GM12878 (cell line): ENCODE measurements around the gene SEC31B. TPM values are rescaled to one million over a fixed set of nuclear protein-coding genes. Genes with fewer than 3 reads are reported as not detected.

ENCODE experiments used
- ATAC-seq: fragments of 200-7000 bp; cut with Tn5 transposase; 3 replicates; pipeline ENCODE4 v1.9.1; 2020; ENCODE audit warnings: mild to moderate bottlenecking, moderate library complexity
- BruUV-seq: library from RNA; stranded (reverse); fragments of 400-500 nt; replicated peaks from 2 replicates; lab custom pipeline; 2021; lab: Mats Ljungman, UMichigan
- CTCF ChIA-PET: fragments of 300-600 bp; sonication (Branson Sonifier 250); formaldehyde crosslinking; extraction: SDS; loops from one replicate; lab custom pipeline; 2021; ENCODE audit warnings: inconsistent platforms; lab: Yijun Ruan, JAX
- POLR2A ChIA-PET: fragments of 350-600 bp; formaldehyde crosslinking; extraction: SDS; loops from one replicate; lab custom pipeline; 2021; ENCODE audit warnings: inconsistent platforms; lab: Charles Lee
- RAD21 ChIA-PET: fragments of 300-600 bp; sonication (Branson Sonifier 250); formaldehyde crosslinking; loops from one replicate; lab custom pipeline; 2023; ENCODE audit warnings: antibody characterized with exemption; ENCODE audit not compliant: unreplicated experiment; lab: Charles Lee
- SMC1A ChIA-PET: fragments of 300-600 bp; sonication (Branson Sonifier 250); formaldehyde crosslinking; loops from one replicate; lab custom pipeline; 2023; ENCODE audit not compliant: unreplicated experiment, uncharacterized antibody; lab: Charles Lee
- DNase-seq: peaks from one replicate; pipeline ENCODE4 v3.0.0-alpha.2; 2011; ENCODE audit warnings: low read depth, low spot score
- FAIRE-seq: peaks from 3 replicates; lab custom pipeline; 2011; peaks lifted over from hg19 to GRCh38; lab: Jason Lieb, UNC
- H2AFZ ChIP-seq: 2 replicates; pipeline ENCODE4 v1.6.0; 2011; ENCODE audit warnings: low read depth, low read length, control low read depth; ENCODE audit not compliant: control insufficient read depth
- H3K27ac ChIP-seq: 2 replicates; pipeline ENCODE4 v1.5.1; 2011; ENCODE audit warnings: control low read depth; ENCODE audit not compliant: control insufficient read depth, insufficient read depth
- H3K27me3 ChIP-seq, 2 experiments: replicated peaks in 1 of 2; 2 replicates each; pipeline versions ENCODE4 v1.6.0 to v1.6.1; 2011; ENCODE audit warnings: low read length in 1 of 2; ENCODE audit not compliant: control insufficient read depth in 2 of 2, insufficient read depth in 2 of 2
- H3K36me3 ChIP-seq, 2 experiments: 2 replicates each; pipeline ENCODE4 v1.5.1; 2011; ENCODE audit warnings: low read length in 1 of 2; ENCODE audit not compliant: control insufficient read depth in 2 of 2, insufficient read depth in 2 of 2
- H3K4me1 ChIP-seq: 2 replicates; pipeline ENCODE4 v1.6.1; 2011; ENCODE audit warnings: mild to moderate bottlenecking, low read length, moderate library complexity, mixed read lengths; ENCODE audit not compliant: control insufficient read depth, insufficient read depth
- H3K4me2 ChIP-seq: 2 replicates; pipeline ENCODE4 v1.6.0; 2011; ENCODE audit warnings: control low read depth; ENCODE audit not compliant: control insufficient read depth, insufficient read depth
- H3K4me3 ChIP-seq: fragments of 200-600 bp; sonication (generic); 2 replicates; pipeline ENCODE4 v1.5.1; 2016
- H3K79me2 ChIP-seq: 2 replicates; pipeline ENCODE4 v1.6.0; 2011; ENCODE audit warnings: low read length; ENCODE audit not compliant: control insufficient read depth, insufficient read depth
- H3K9ac ChIP-seq: 2 replicates; pipeline ENCODE4 v1.8.0; 2011; ENCODE audit warnings: low read length, control low read depth, mixed read lengths; ENCODE audit not compliant: control insufficient read depth, insufficient read depth
- H3K9me3 ChIP-seq: replicated peaks from 3 replicates; pipeline ENCODE4 v1.5.1; 2011; ENCODE audit warnings: mild to moderate bottlenecking, low read length; ENCODE audit not compliant: control insufficient read depth, insufficient read depth
- H4K20me1 ChIP-seq: 2 replicates; pipeline ENCODE4 v1.6.0; 2011; ENCODE audit not compliant: control insufficient read depth, insufficient read depth
- CBX5 ChIP-seq: sonication (generic); IDR thresholded peaks from 2 replicates; pipeline ENCODE4 v1.6.1; 2016; ENCODE audit warnings: low read depth, moderate library complexity, mild to moderate bottlenecking, inconsistent platforms
- GATAD2B ChIP-seq: fragments of 450-650 bp; conservative IDR thresholded peaks from 2 replicates; pipeline ENCODE4 v1.6.1; 2017; ENCODE audit warnings: low read depth, mild to moderate bottlenecking, moderate library complexity
- JUND ChIP-seq: IDR thresholded peaks from 2 replicates; pipeline ENCODE4 v1.6.1; 2012; ENCODE audit warnings: low read depth, mild to moderate bottlenecking, low read length, improper control_type of control experiment, moderate library complexity
- NFIC ChIP-seq: IDR thresholded peaks from 2 replicates; pipeline ENCODE4 v1.6.1; 2012; ENCODE audit warnings: low read depth, mild to moderate bottlenecking, inconsistent platforms, low read length, moderate library complexity
- WGBS: methylation state at CpG from one replicate; pipeline ENCODE4 v1.1.6; 2016; ENCODE audit warnings: low lambda C conversion rate; ENCODE audit not compliant: insufficient replicate concordance, insufficient coverage; ENCODE audit errors: missing lambda C conversion rate; 5-methylcytosine and 5-hydroxymethylcytosine counted together
- in situ Hi-C: fragments of 300-500 bp; cut with MboI; formaldehyde crosslinking; loops from 9 replicates; pipeline ENCODE4 v1.14.3; 2018; ENCODE audit warnings: mixed read lengths
- intact Hi-C: fragments of 100-400 bp; cut with micrococcal nuclease; formaldehyde crosslinking; loops from one replicate; pipeline ENCODE4 v1.14.2; 2022; ENCODE audit not compliant: unreplicated experiment
- polyA plus RNA-seq, 11 experiments: library from polyadenylated mRNA; depleted of rRNA in 4 of 11; unstranded in 6 of 11; stranded (reverse) in 5 of 11; fragments of >200 nt; fragmentation: Nextera tagmentation in 4 of 11; fragmentation: Illumina TruSeq in 1 of 11; extraction: Ambion mirVana in 4 of 11; extraction: Trizol in 1 of 11; gene quantifications; 1 replicate in 1 of 11; 2 replicates in 10 of 11; pipeline versions ENCODE4 v1.2.1 to v1.2.3, GENCODE V29; 2011 to 2016; ENCODE audit warnings: inconsistent platforms in 2 of 11, missing spikeins in 2 of 11, low read depth in 1 of 11
- total RNA-seq, 4 experiments: library from RNA; depleted of rRNA in 3 of 4; stranded (reverse); fragments of >200 nt in 3 of 4; fragmentation: Illumina TruSeq in 1 of 4; extraction: Trizol in 1 of 4; gene quantifications; 2 replicates each; pipeline versions ENCODE4 v1.2.1 to v1.2.3, GENCODE V29; 2013 to 2021
- TF ChIP-seq, protein P1 (sequence below): fragments of 450-650 bp; IDR thresholded peaks from 2 replicates; pipeline ENCODE4 v1.6.1; 2017; ENCODE audit warnings: mild to moderate bottlenecking

Gene SEC31B
- total and polyA plus RNA-seq, 10 of the 15 experiments (the other 5 are each of a cell fraction or from before 2014, with no cell fraction given): 3.4 to 24.3 (median 9.9) TPM

DNA sequence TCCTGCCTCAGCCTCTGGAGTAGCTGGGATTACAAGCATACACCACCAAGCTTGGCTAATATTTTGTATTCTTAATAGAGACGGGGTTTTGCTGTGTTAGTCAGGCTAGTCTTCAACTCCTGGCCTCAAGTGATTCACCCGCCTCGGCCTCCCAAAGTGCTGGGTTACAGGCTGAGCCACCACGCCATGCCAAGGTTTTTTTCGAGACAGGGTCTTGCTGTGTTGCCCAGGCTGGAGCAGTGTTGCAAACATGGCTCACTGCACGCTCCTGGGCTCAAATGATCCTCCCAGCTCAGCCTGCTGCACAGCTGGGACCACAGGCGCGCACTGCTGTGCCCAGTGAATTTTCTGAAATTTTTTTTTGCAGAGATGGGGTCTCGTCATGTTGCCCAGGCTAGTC, 3.3 kb upstream of the SEC31B start:
- H3K27ac ChIP-seq: no peak overlapping the region
- POLR2A ChIA-PET: interaction anchor here (0.9 kb wide), 1 partner anchor 14 kb away, joined by 3 read pairs; no protein-coding TSS in a partner anchor
- DNase-seq (no peak), ATAC-seq (no peak), FAIRE-seq (no peak)
- H3K4me1 ChIP-seq: no peaks in the 10 kb centered on the region
- H3K79me2 ChIP-seq: peaks cover 13% of the 10 kb centered on the region
- no peaks in the 10 kb centered on the region for H3K9me3 ChIP-seq
- CTCF ChIA-PET: interaction anchor here (1.0 to 3.8 kb wide), 7 partner anchors 11 to 351 kb away, joined by 3 to 16 read pairs (median 5); partner anchors contain the start of gene HIF1AN
- no peak overlapping the region for H3K9ac ChIP-seq
- SMC1A ChIA-PET: interaction anchor here (0.7 to 1.7 kb wide), 2 partner anchors 14 to 22 kb away, joined by 3 to 4 read pairs; no protein-coding TSS in a partner anchor
- RAD21 ChIA-PET: interaction anchor here (1.0 kb wide), 1 partner anchor 10 kb away, joined by 3 read pairs; no protein-coding TSS in a partner anchor
- no peaks in the 10 kb centered on the region for H3K27me3 ChIP-seq
- TF ChIP-seq NFIC (no peak), JUND (no peak), CBX5 (no peak), GATAD2B (no peak)
- TF ChIP-seq, protein P1, sequence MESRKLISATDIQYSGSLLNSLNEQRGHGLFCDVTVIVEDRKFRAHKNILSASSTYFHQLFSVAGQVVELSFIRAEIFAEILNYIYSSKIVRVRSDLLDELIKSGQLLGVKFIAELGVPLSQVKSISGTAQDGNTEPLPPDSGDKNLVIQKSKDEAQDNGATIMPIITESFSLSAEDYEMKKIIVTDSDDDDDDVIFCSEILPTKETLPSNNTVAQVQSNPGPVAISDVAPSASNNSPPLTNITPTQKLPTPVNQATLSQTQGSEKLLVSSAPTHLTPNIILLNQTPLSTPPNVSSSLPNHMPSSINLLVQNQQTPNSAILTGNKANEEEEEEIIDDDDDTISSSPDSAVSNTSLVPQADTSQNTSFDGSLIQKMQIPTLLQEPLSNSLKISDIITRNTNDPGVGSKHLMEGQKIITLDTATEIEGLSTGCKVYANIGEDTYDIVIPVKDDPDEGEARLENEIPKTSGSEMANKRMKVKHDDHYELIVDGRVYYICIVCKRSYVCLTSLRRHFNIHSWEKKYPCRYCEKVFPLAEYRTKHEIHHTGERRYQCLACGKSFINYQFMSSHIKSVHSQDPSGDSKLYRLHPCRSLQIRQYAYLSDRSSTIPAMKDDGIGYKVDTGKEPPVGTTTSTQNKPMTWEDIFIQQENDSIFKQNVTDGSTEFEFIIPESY: no peak
- intact Hi-C loops: no loop called here
- H3K4me3 ChIP-seq: no peak overlapping the region
- no peak overlapping the region for H3K4me2 ChIP-seq
- no TSS peak for BruUV-seq
- H3K36me3 ChIP-seq: peaks cover 9 to 28% of the 10 kb centered on the region in 2 experiments
- in situ Hi-C loops: no loop called here
- no peak overlapping the region for H2AFZ ChIP-seq
- H4K20me1 ChIP-seq: no peaks in the 10 kb centered on the region
- WGBS: over 99% methylated on average over 9 of the region's 9 CpGs
